ENCODE measurements around the gene CFB. TPM values are rescaled to one million over a fixed set of nuclear protein-coding genes. Genes with fewer than 3 reads are reported as not detected.

The CFB gene
- total and polyA plus RNA-seq, 9 of the 15 experiments (the other 6 are each of a cell fraction or from before 2014, with no cell fraction given) = 0.08 to 0.91 (median 0.22) TPM; not detected in 4

- CTCF ChIA-PET (ENCODE audit: low intra/inter-chr PET ratio) = no interaction called here
- no peak for TF ChIP-seq ZFP91 (CRISPR knock-in tag; IDR thresholded peaks at IDR 0.05)
- TF ChIP-seq CHD1 (IDR thresholded peaks at IDR 0.05; ENCODE audit: low read length) = no peak
- TF ChIP-seq CBX8 (IDR thresholded peaks at IDR 0.05; ENCODE audit: borderline replicate concordance, extremely low read depth, low read depth, low read length, poor library complexity, severe bottlenecking) = no peak
- no peak for TF ChIP-seq PTBP1 (IDR thresholded peaks at IDR 0.05; ENCODE audit: low read depth, low read length)
- TF ChIP-seq ZKSCAN3 (CRISPR knock-in tag; IDR thresholded peaks at IDR 0.05) = no peak
- no peak for TF ChIP-seq NFE2L1 (tag; IDR thresholded peaks at IDR 0.05; ENCODE audit: borderline replicate concordance, low read depth)
- TF ChIP-seq, protein P1, sequence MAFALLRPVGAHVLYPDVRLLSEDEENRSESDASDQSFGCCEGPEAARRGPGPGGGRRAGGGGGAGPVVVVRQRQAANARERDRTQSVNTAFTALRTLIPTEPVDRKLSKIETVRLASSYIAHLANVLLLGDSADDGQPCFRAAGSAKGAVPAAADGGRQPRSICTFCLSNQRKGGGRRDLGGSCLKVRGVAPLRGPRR (CRISPR knock-in tag; IDR thresholded peaks at IDR 0.05) = no peak
- TF ChIP-seq, protein P2, sequence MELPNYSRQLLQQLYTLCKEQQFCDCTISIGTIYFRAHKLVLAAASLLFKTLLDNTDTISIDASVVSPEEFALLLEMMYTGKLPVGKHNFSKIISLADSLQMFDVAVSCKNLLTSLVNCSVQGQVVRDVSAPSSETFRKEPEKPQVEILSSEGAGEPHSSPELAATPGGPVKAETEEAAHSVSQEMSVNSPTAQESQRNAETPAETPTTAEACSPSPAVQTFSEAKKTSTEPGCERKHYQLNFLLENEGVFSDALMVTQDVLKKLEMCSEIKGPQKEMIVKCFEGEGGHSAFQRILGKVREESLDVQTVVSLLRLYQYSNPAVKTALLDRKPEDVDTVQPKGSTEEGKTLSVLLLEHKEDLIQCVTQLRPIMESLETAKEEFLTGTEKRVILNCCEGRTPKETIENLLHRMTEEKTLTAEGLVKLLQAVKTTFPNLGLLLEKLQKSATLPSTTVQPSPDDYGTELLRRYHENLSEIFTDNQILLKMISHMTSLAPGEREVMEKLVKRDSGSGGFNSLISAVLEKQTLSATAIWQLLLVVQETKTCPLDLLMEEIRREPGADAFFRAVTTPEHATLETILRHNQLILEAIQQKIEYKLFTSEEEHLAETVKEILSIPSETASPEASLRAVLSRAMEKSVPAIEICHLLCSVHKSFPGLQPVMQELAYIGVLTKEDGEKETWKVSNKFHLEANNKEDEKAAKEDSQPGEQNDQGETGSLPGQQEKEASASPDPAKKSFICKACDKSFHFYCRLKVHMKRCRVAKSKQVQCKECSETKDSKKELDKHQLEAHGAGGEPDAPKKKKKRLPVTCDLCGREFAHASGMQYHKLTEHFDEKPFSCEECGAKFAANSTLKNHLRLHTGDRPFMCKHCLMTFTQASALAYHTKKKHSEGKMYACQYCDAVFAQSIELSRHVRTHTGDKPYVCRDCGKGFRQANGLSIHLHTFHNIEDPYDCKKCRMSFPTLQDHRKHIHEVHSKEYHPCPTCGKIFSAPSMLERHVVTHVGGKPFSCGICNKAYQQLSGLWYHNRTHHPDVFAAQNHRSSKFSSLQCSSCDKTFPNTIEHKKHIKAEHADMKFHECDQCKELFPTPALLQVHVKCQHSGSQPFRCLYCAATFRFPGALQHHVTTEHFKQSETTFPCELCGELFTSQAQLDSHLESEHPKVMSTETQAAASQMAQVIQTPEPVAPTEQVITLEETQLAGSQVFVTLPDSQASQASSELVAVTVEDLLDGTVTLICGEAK (IDR thresholded peaks at IDR 0.05) = no peak
- TF ChIP-seq, protein P2 (CRISPR knock-in tag; IDR thresholded peaks at IDR 0.05) = no peak
- TF ChIP-seq MEF2A (IDR thresholded peaks at IDR 0.05; ENCODE audit: control insufficient read depth, low read depth, low read length) = no peak
- no peak for TF ChIP-seq SLC30A9 (CRISPR knock-in tag; IDR thresholded peaks at IDR 0.05)
- no peak for TF ChIP-seq XRCC3 (IDR thresholded peaks at IDR 0.05)
Measured at GRCh38 chr6:31966506-31966905, 20.6 kb downstream of the CFB start.

More at GRCh38 chr6:31966506-31966905, 20.6 kb downstream of the CFB start:
- intact Hi-C loops (cut with micrococcal nuclease) (no loop called here), in situ Hi-C loops (cut with MboI) (no loop called here)
- Histone ChIP-seq H3K79me2 (ENCODE audit: control insufficient read depth, insufficient read depth, low read length) (peaks cover 19% of the 10 kb centered on the region), H3K4me1 (replicated peaks in 1 of 2; ENCODE audit: control insufficient read depth in 2 of 2, insufficient read depth in 2 of 2, low read length in 2 of 2) (peaks cover 35 to 39% of the 10 kb centered on the region in 2 experiments; a peak in 4 of 5 replicates), H3K9me1 (ENCODE audit: control insufficient read depth, insufficient read depth, low read length) (no peaks in the 10 kb centered on the region), H2AFZ (ENCODE audit: low read depth, low read length) (no peak overlapping the region), H3K27ac (ENCODE audit: extremely low read depth, low read depth, low read length) (no peak overlapping the region; the same call in 2 of the 3 replicates), H3K36me3 (ENCODE audit: control insufficient read depth, insufficient read depth, low read length) (peaks cover 97% of the 10 kb centered on the region), H3K9ac (ENCODE audit: insufficient read depth in 1 of 2, low read depth in 2 of 2, low read length in 2 of 2) (peak overlapping the region in 1 of 2 experiments; percentile 5; a peak in 1 of 4 replicates), H3K4me2 (ENCODE audit: insufficient read depth, low read length) (no peak overlapping the region), H3K9me3 (replicated peaks; ENCODE audit: control insufficient read depth, insufficient read depth, low read depth, low read length) (no peaks in the 10 kb centered on the region), H4K20me1 (replicated peaks; ENCODE audit: control insufficient read depth, insufficient read depth, low read length) (no peaks in the 10 kb centered on the region), H3K27me3 (ENCODE audit: control insufficient read depth in 2 of 2, insufficient read depth in 2 of 2, low read length in 2 of 2) (no peaks in the 10 kb centered on the region), H3K4me3 (no peak overlapping the region)
- POLR2A ChIA-PET = interaction anchor here (0.6 to 1.5 kb wide), 2 partner anchors 15 to 43 kb away, joined by 3 to 7 read pairs; no protein-coding TSS in a partner anchor
- 87% methylated on average over 7 of the region's 7 CpGs for WGBS (ENCODE audit: insufficient coverage, low coverage, missing lambda C conversion rate)
- no peak for ATAC-seq
- BruUV-seq (replicated peaks) = no TSS peak
- DNase-seq (ENCODE audit: extremely low read depth in 1 of 4, low spot score in 3 of 4) = no peak
- FAIRE-seq = no peak
